ENCODE results near the gene CACNA1D. TPM values are rescaled to one million over a fixed set of nuclear protein-coding genes. Genes with fewer than 3 reads are reported as not detected.
"Not testable (repeated sequence)": the region's sequence is repeated elsewhere in the genome, so short reads cannot be mapped to it uniquely, and the experiment has no call there.

CACNA1D gene
- polyA plus RNA-seq, 4 donors: 5.7 to 14.3 (median 12.2) TPM

GRCh38 chr3:53570081-53570480, 75.7 kb downstream of the CACNA1D start:
- no peak for DNase-seq (ENCODE audit: low read depth in 4 of 4, low spot score in 3 of 4)

- no peak for DNase-seq (ENCODE audit: low read depth in 4 of 4, low spot score in 3 of 4)
These were observed 76.3 kb downstream of the CACNA1D start for GRCh38 chr3:53570709-53571108.

GRCh38 chr3:53571264-53571663, 76.9 kb downstream of the CACNA1D start:
- no peak for DNase-seq (ENCODE audit: low read depth in 4 of 4, low spot score in 3 of 4)

GRCh38 chr3:53572184-53572583, 77.8 kb downstream of the CACNA1D start:
- not testable (repeated sequence) for DNase-seq (ENCODE audit: low read depth in 4 of 4, low spot score in 3 of 4)

- no peak for DNase-seq (ENCODE audit: low read depth in 4 of 4, low spot score in 3 of 4)
These were observed 83.1 kb downstream of the CACNA1D start for GRCh38 chr3:53577506-53577905.

GRCh38 chr3:53579636-53580035, 85.2 kb downstream of the CACNA1D start:
- no peak for DNase-seq (ENCODE audit: low read depth in 4 of 4, low spot score in 3 of 4)

GRCh38 chr3:53581671-53582070, 87.3 kb downstream of the CACNA1D start:
- no peak for DNase-seq (ENCODE audit: low read depth in 4 of 4, low spot score in 3 of 4)

- no peak for DNase-seq (ENCODE audit: low read depth in 4 of 4, low spot score in 3 of 4)
These were observed 88.8 kb downstream of the CACNA1D start for GRCh38 chr3:53583161-53583690.

GRCh38 chr3:53585049-53585448, 90.6 kb downstream of the CACNA1D start:
- DNase-seq (ENCODE audit: low read depth in 4 of 4, low spot score in 3 of 4): no peak

- no peak for DNase-seq (ENCODE audit: low read depth in 4 of 4, low spot score in 3 of 4)
These were observed 91.2 kb downstream of the CACNA1D start for GRCh38 chr3:53585627-53586026.

- no peak for DNase-seq (ENCODE audit: low read depth in 4 of 4, low spot score in 3 of 4)
These were observed 93.7 kb downstream of the CACNA1D start for GRCh38 chr3:53588122-53588521.

- no peak for DNase-seq (ENCODE audit: low read depth in 4 of 4, low spot score in 3 of 4)
These were observed 94.8 kb downstream of the CACNA1D start for GRCh38 chr3:53589201-53589600.

- no peak for DNase-seq (ENCODE audit: low read depth in 4 of 4, low spot score in 3 of 4)
These were observed 95.4 kb downstream of the CACNA1D start for GRCh38 chr3:53589806-53590205.

GRCh38 chr3:53590606-53591005, 96.2 kb downstream of the CACNA1D start:
- no peak for DNase-seq (ENCODE audit: low read depth in 4 of 4, low spot score in 3 of 4)

- DNase-seq (ENCODE audit: low read depth in 4 of 4, low spot score in 3 of 4): no peak
These were observed 97.2 kb downstream of the CACNA1D start for GRCh38 chr3:53591646-53592045.

GRCh38 chr3:53592862-53593261, 98.5 kb downstream of the CACNA1D start:
- no peak for DNase-seq (ENCODE audit: low read depth in 4 of 4, low spot score in 3 of 4)

GRCh38 chr3:53593611-53594010, 99.2 kb downstream of the CACNA1D start:
- DNase-seq (ENCODE audit: low read depth in 4 of 4, low spot score in 3 of 4): no peak

- no peak for DNase-seq (ENCODE audit: low read depth in 4 of 4, low spot score in 3 of 4)
These were observed 99.9 kb downstream of the CACNA1D start for GRCh38 chr3:53594276-53594675.

GRCh38 chr3:53595660-53596059, 101.2 kb downstream of the CACNA1D start:
- no peak for DNase-seq (ENCODE audit: low read depth in 4 of 4, low spot score in 3 of 4)

- no peak for DNase-seq (ENCODE audit: low read depth in 4 of 4, low spot score in 3 of 4)
These were observed 102.9 kb downstream of the CACNA1D start for GRCh38 chr3:53597136-53597915.

GRCh38 chr3:53599771-53600170, 105.4 kb downstream of the CACNA1D start:
- DNase-seq (ENCODE audit: low read depth in 4 of 4, low spot score in 3 of 4): no peak

- DNase-seq (ENCODE audit: low read depth in 4 of 4, low spot score in 3 of 4): no peak
These were observed 108.5 kb downstream of the CACNA1D start for GRCh38 chr3:53602866-53603265.

All from left renal pelvis (tissue), 4 donors.